Hepatocyte (in vitro differentiated cells): ENCODE data around the gene COL13A1.

Source experiments
- EZH2 ChIP-seq: fragments of 200-600 bp; sonication (generic); IDR thresholded peaks from 2 replicates; pipeline ENCODE4 v1.6.1; 2016; ENCODE audit warnings: antibody characterized with exemption, mild to moderate bottlenecking, borderline replicate concordance
- TF ChIP-seq, protein P1 (sequence below): fragments of 200-600 bp; sonication (generic); IDR thresholded peaks from 2 replicates; pipeline ENCODE4 v1.5.1; 2016; ENCODE audit warnings: antibody characterized with exemption, mild to moderate bottlenecking; ENCODE audit not compliant: poor library complexity

DNA sequence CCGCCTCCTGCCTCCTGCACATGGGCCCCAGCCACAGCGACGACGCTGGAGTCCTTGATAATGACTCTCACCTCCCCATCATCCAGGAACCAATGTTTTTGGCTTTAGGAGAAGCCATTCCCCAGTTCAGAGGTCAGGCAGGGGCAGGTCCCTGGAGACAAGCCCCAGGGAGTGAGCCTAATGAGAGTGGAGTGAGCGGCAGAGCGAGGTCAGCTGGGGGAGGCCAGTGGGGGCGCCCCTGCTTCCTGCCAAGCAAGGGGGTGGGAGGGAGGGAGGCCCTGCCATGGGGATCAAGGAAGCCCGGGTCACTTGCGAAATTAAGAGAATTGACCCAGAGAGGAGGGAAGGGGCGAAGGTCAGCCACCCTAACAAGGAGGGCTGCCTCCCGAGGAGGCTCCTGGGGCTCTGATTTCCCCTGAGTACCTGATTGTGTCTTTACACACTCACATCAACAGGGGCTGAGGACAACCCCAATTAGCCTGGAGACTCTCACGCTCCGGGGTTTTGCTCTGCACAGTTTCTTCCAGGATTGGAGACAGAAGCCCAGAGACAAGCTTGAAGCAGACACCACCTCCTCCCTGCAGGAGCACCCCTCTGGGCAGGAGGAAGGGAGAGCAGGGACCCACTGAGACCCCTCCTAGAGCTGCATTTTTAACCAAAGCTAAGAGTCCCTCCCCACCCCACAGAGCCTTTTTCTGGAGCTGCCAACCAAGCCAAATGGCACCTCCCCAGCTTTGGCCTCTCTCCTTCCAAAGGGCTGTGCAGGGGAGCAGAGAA is 112.1 kb downstream of the COL13A1 start:
- TF ChIP-seq, protein P1, sequence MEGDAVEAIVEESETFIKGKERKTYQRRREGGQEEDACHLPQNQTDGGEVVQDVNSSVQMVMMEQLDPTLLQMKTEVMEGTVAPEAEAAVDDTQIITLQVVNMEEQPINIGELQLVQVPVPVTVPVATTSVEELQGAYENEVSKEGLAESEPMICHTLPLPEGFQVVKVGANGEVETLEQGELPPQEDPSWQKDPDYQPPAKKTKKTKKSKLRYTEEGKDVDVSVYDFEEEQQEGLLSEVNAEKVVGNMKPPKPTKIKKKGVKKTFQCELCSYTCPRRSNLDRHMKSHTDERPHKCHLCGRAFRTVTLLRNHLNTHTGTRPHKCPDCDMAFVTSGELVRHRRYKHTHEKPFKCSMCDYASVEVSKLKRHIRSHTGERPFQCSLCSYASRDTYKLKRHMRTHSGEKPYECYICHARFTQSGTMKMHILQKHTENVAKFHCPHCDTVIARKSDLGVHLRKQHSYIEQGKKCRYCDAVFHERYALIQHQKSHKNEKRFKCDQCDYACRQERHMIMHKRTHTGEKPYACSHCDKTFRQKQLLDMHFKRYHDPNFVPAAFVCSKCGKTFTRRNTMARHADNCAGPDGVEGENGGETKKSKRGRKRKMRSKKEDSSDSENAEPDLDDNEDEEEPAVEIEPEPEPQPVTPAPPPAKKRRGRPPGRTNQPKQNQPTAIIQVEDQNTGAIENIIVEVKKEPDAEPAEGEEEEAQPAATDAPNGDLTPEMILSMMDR, result no peak
- no peak for TF ChIP-seq EZH2
